H1 (cell line): ENCODE results near the gene BBLN. TPM values are rescaled to one million over a fixed set of nuclear protein-coding genes. Genes with fewer than 3 reads are reported as not detected.

Source experiments
- CTCF ChIA-PET: fragments of 300-600 bp; sonication (Branson Sonifier 250); formaldehyde crosslinking; loops from one replicate; lab custom pipeline; 2021; ENCODE audit not compliant: partially characterized antibody; lab: Charles Lee
- POLR2A ChIA-PET: fragments of 300-600 bp; sonication (Branson Sonifier 250); formaldehyde crosslinking; loops from one replicate; lab custom pipeline; 2021; ENCODE audit warnings: inconsistent platforms; ENCODE audit not compliant: partially characterized antibody; lab: Charles Lee
- DNase-seq, 2 experiments: peaks; one replicate each; pipeline versions ENCODE4 v3.0.0 to v3.0.0-alpha.2; 2010 to 2022; ENCODE audit warnings: low spot score in 2 of 2, low read depth in 1 of 2, mixed read lengths in 1 of 2
- FAIRE-seq: peaks from 2 replicates; lab custom pipeline; 2011; peaks lifted over from hg19 to GRCh38; lab: Jason Lieb, UNC
- H2AFZ ChIP-seq: 2 replicates; pipeline ENCODE4 v1.8.1; 2012; ENCODE audit warnings: low read length, inconsistent platforms
- H2AK5ac ChIP-seq: 2 replicates; pipeline ENCODE4 v1.6.1; 2013; ENCODE audit warnings: low read depth, low read length
- H2BK120ac ChIP-seq: replicated peaks from 2 replicates; pipeline ENCODE3; 2013; ENCODE audit warnings: low read depth, low read length, inconsistent platforms
- H2BK12ac ChIP-seq: 2 replicates; pipeline ENCODE4 v1.6.1; 2013; ENCODE audit warnings: low read depth, low read length
- H2BK15ac ChIP-seq: 2 replicates; pipeline ENCODE4 v1.6.1; 2013; ENCODE audit warnings: low read length
- H2BK20ac ChIP-seq: 2 replicates; pipeline ENCODE4 v1.6.1; 2013; ENCODE audit warnings: low read length
- H2BK5ac ChIP-seq: 2 replicates; pipeline ENCODE4 v1.6.1; 2013; ENCODE audit warnings: low read depth, low read length
- H3K14ac ChIP-seq: 2 replicates; pipeline ENCODE4 v1.6.1; 2013; ENCODE audit warnings: inconsistent platforms; ENCODE audit not compliant: insufficient read length
- H3K18ac ChIP-seq: 2 replicates; pipeline ENCODE4 v1.6.1; 2013; ENCODE audit warnings: low read length; ENCODE audit errors: extremely low read depth
- H3K23ac ChIP-seq: 2 replicates; pipeline ENCODE4 v1.6.1; 2013; ENCODE audit warnings: inconsistent platforms; ENCODE audit not compliant: insufficient read length
- H3K23me2 ChIP-seq: 2 replicates; pipeline ENCODE4 v1.6.1; 2013; ENCODE audit warnings: low read depth, low read length
- H3K27ac ChIP-seq: 2 replicates; pipeline ENCODE4 v1.6.1; 2011; ENCODE audit warnings: low read depth, low read length, inconsistent platforms
- H3K27me3 ChIP-seq, 4 experiments: replicated peaks in 1 of 4; 1 replicate in 1 of 4; 2 replicates in 3 of 4; pipeline versions ENCODE4 v1.6.1 to v1.8.1; 2011 to 2013; ENCODE audit warnings: low read length in 3 of 4, mild to moderate bottlenecking in 3 of 4, inconsistent platforms in 2 of 4, mixed read lengths in 2 of 4, moderate library complexity in 1 of 4; ENCODE audit not compliant: control insufficient read depth in 3 of 4, insufficient read depth in 3 of 4; ENCODE audit errors: extremely low read depth in 1 of 4
- H3K36me3 ChIP-seq, 4 experiments: 2 replicates each; pipeline versions ENCODE4 v1.6.1 to v1.8.1; 2011 to 2013; ENCODE audit warnings: mild to moderate bottlenecking in 4 of 4, low read length in 3 of 4, moderate library complexity in 2 of 4, control low read depth in 1 of 4, inconsistent platforms in 1 of 4; ENCODE audit not compliant: insufficient read depth in 4 of 4, control insufficient read depth in 2 of 4
- H3K4ac ChIP-seq: replicated peaks from 2 replicates; pipeline ENCODE3; 2013; ENCODE audit warnings: low read length, low read depth, mixed read lengths, inconsistent platforms; ENCODE audit not compliant: insufficient read length
- H3K4me1 ChIP-seq, 4 experiments: replicated peaks in 1 of 4; 1 replicate in 1 of 4; 2 replicates in 3 of 4; pipeline versions ENCODE4 v1.6.1 to v1.8.1; 2011 to 2013; ENCODE audit warnings: low read length in 3 of 4, inconsistent platforms in 2 of 4, mixed read lengths in 1 of 4; ENCODE audit not compliant: insufficient read depth in 4 of 4, control insufficient read depth in 3 of 4
- H3K4me2 ChIP-seq, 2 experiments: 2 replicates each; pipeline versions ENCODE4 v1.6.1 to v1.8.1; 2011 to 2013; ENCODE audit warnings: low read depth in 2 of 2, low read length in 2 of 2, control low read depth in 1 of 2, inconsistent platforms in 1 of 2, mild to moderate bottlenecking in 1 of 2; ENCODE audit not compliant: insufficient read depth in 1 of 2
- H3K4me3 ChIP-seq, 4 experiments: fragments of 200-600, 300-600 bp in 1 of 4; sonication (generic), shearing (Covaris generic), sonication (Bioruptor Twin) in 1 of 4; 2 replicates each; pipeline versions ENCODE4 v1.5.1 to v1.8.1; 2011 to 2016; ENCODE audit warnings: low read length in 4 of 4, low read depth in 3 of 4, control low read depth in 2 of 4, inconsistent platforms in 2 of 4, mild to moderate bottlenecking in 2 of 4, mixed read lengths in 1 of 4, moderate library complexity in 1 of 4; ENCODE audit not compliant: insufficient read depth in 2 of 4; ENCODE audit errors: extremely low read depth in 1 of 4
- H3K56ac ChIP-seq: replicated peaks from 2 replicates; pipeline ENCODE3; 2013; ENCODE audit warnings: low read depth, mild to moderate bottlenecking, mixed read lengths, low read length, inconsistent platforms; ENCODE audit not compliant: insufficient read length
- H3K79me1 ChIP-seq: 2 replicates; pipeline ENCODE4 v1.6.1; 2013; ENCODE audit warnings: low read depth, low read length, control low read depth
- H3K79me2 ChIP-seq, 2 experiments: 2 replicates each; pipeline versions ENCODE4 v1.6.1 to v1.8.1; 2012 to 2013; ENCODE audit warnings: low read length in 2 of 2, mild to moderate bottlenecking in 2 of 2, inconsistent platforms in 1 of 2; ENCODE audit not compliant: insufficient read depth in 2 of 2, control insufficient read depth in 1 of 2
- H3K9ac ChIP-seq, 4 experiments: replicated peaks in 1 of 4; 1 replicate in 1 of 4; 2 replicates in 3 of 4; pipeline versions ENCODE4 v1.6.1 to v1.8.1; 2011 to 2013; ENCODE audit warnings: low read depth in 3 of 4, low read length in 3 of 4, control low read depth in 2 of 4, mild to moderate bottlenecking in 2 of 4, moderate library complexity in 2 of 4, inconsistent platforms in 1 of 4; ENCODE audit errors: extremely low read depth in 1 of 4
- H3K9me3 ChIP-seq, 2 experiments: 2 replicates each; pipeline versions ENCODE4 v1.6.1 to v1.8.1; 2012 to 2013; ENCODE audit warnings: mild to moderate bottlenecking in 2 of 2, moderate library complexity in 2 of 2, control low read depth in 1 of 2, inconsistent platforms in 1 of 2, low read depth in 1 of 2, low read length in 1 of 2, mixed read lengths in 1 of 2; ENCODE audit not compliant: insufficient read depth in 2 of 2
- H4K20me1 ChIP-seq, 2 experiments: replicated peaks in 1 of 2; 2 replicates each; pipeline versions ENCODE3 to v1.8.1; 2011 to 2013; ENCODE audit warnings: inconsistent platforms in 2 of 2, low read length in 2 of 2, mild to moderate bottlenecking in 1 of 2; ENCODE audit not compliant: insufficient read depth in 2 of 2, control insufficient read depth in 1 of 2
- H4K5ac ChIP-seq: 2 replicates; pipeline ENCODE4 v1.6.1; 2013; ENCODE audit warnings: low read length, low read depth, mixed read lengths, inconsistent platforms; ENCODE audit not compliant: insufficient read length
- H4K8ac ChIP-seq: 2 replicates; pipeline ENCODE4 v1.8.0; 2013; ENCODE audit warnings: mild to moderate bottlenecking, moderate library complexity, low read length, inconsistent platforms; ENCODE audit not compliant: insufficient read depth; ENCODE audit errors: extremely low read depth
- H4K91ac ChIP-seq: replicated peaks from 2 replicates; pipeline ENCODE3; 2013; ENCODE audit warnings: low read length, mixed read lengths, inconsistent platforms; ENCODE audit not compliant: insufficient read length
- CBX8 ChIP-seq: fragments of 300-800, 300-1000 bp; sonication (generic); IDR thresholded peaks from 2 replicates; pipeline ENCODE4 v1.7.1; 2016; ENCODE audit warnings: low read depth, low read length, borderline replicate concordance
- CEBPB ChIP-seq: IDR thresholded peaks from 2 replicates; pipeline ENCODE4 v1.6.1; 2012; ENCODE audit warnings: low read depth, low read length
- EGR1 ChIP-seq: IDR thresholded peaks from 2 replicates; pipeline ENCODE4 v1.6.1; 2011; ENCODE audit warnings: low read depth, low read length, borderline replicate concordance
- GTF2F1 ChIP-seq: IDR thresholded peaks from 2 replicates; pipeline ENCODE4 v1.6.1; 2012; ENCODE audit warnings: low read depth, low read length, improper control_type of control experiment, borderline replicate concordance
- KDM5A ChIP-seq: fragments of 200-600 bp; IDR thresholded peaks from 2 replicates; pipeline ENCODE4 v1.7.1; 2012; ENCODE audit warnings: mild to moderate bottlenecking, low read length, inconsistent platforms, mixed read lengths
- MAX ChIP-seq: IDR thresholded peaks from 2 replicates; pipeline ENCODE4 v1.6.1; 2012; ENCODE audit warnings: inconsistent platforms
- RAD21 ChIP-seq, 2 experiments: IDR thresholded peaks in 1 of 2; conservative IDR thresholded peaks in 1 of 2; 2 replicates each; pipeline ENCODE4 v1.6.1; 2011; ENCODE audit warnings: low read depth in 2 of 2, low read length in 2 of 2, improper control_type of control experiment in 1 of 2, inconsistent platforms in 1 of 2, mild to moderate bottlenecking in 1 of 2, moderate library complexity in 1 of 2
- RNF2 ChIP-seq: fragments of 200-900, 300-1000 bp; sonication (generic); IDR thresholded peaks from 2 replicates; pipeline ENCODE4 v1.7.1; 2016; ENCODE audit warnings: borderline replicate concordance, low read depth, mild to moderate bottlenecking, antibody characterized with exemption, low read length; ENCODE audit not compliant: poor library complexity, severe bottlenecking; ENCODE audit errors: missing control alignments
- SIRT6 ChIP-seq: IDR thresholded peaks from one replicate; pipeline ENCODE4 v1.7.1; 2012; ENCODE audit warnings: low read length, inconsistent platforms
- TBP ChIP-seq: IDR thresholded peaks from 2 replicates; pipeline ENCODE4 v1.6.1; 2011; ENCODE audit warnings: low read depth, low read length, improper control_type of control experiment
- WGBS, 2 experiments: shearing (Covaris generic) in 1 of 2; methylation state at CpG; one replicate each; pipeline versions ENCODE4 v1.1.6 to v1.1.7; 2013 to 2015; ENCODE audit warnings: low lambda C conversion rate in 2 of 2, mixed read lengths in 2 of 2, inconsistent platforms in 1 of 2, low coverage in 1 of 2, missing lambda C conversion rate in 1 of 2; ENCODE audit not compliant: insufficient replicate concordance in 2 of 2, insufficient coverage in 1 of 2, insufficient read length in 1 of 2; ENCODE audit errors: extremely low coverage in 1 of 2, missing lambda C conversion rate in 1 of 2; 5-methylcytosine and 5-hydroxymethylcytosine counted together
- polyA plus RNA-seq, 7 experiments: library from polyadenylated mRNA; depleted of rRNA in 3 of 7; stranded (reverse) in 5 of 7; unstranded in 2 of 7; fragments of >200 nt in 5 of 7; fragments of 200-250 nt in 2 of 7; gene quantifications; 1 replicate in 5 of 7; 2 replicates in 1 of 7; 4 replicates in 1 of 7; pipeline versions ENCODE4 v1.2.1 to v1.2.3, GENCODE V29; 2011 to 2013; ENCODE audit warnings: missing spikeins in 2 of 7, mixed read lengths in 2 of 7
- total RNA-seq: library from RNA; stranded (reverse); fragmentation: NEBNext Ultra II Directional; extraction: Animal tissue kit (Norgen Biotek cat#: 25700); gene quantifications from 2 replicates; pipeline ENCODE4 v1.2.1, GENCODE V29; 2021

BBLN gene
- total and polyA plus RNA-seq, 2 of the 8 experiments (the other 6 are each of a cell fraction or from before 2014, with no cell fraction given): 63.1 to 164 TPM

- 94% methylated on average over 16 of the region's 16 CpGs; no CpG with 5 or more reads in 1 of the 2 experiments for WGBS, 2 experiments
- CTCF ChIA-PET: interaction anchor here (0.5 to 9.1 kb wide), 18 partner anchors 9 to 195 kb away, joined by 3 to 114 read pairs (median 9); partner anchors contain the start of genes NAIF1, PTGES2 and SLC25A25
- H3K4ac ChIP-seq: no peak overlapping the region
- no peak overlapping the region for H2BK12ac ChIP-seq
- H3K79me1 ChIP-seq: no peaks in the 10 kb centered on the region
- H4K91ac ChIP-seq: no peak overlapping the region
- POLR2A ChIA-PET: interaction anchor here (0.6 to 5.9 kb wide), 6 partner anchors 10 to 547 kb away, joined by 3 to 119 read pairs (median 4); partner anchors contain the start of genes NAIF1 and PTGES2
- H3K4me3 ChIP-seq: no peak overlapping the region
- H2BK15ac ChIP-seq: no peak overlapping the region
- H4K20me1 ChIP-seq: peaks cover 3 to 13% of the 10 kb centered on the region in 2 experiments
- no peak overlapping the region for H4K5ac ChIP-seq
- no peak for DNase-seq
- no peak overlapping the region for H2BK5ac ChIP-seq
- no peak overlapping the region for H3K18ac ChIP-seq
- no peak for FAIRE-seq
- H3K79me2 ChIP-seq: no peaks in the 10 kb centered on the region
- H2AFZ ChIP-seq: no peak overlapping the region
- no peaks in the 10 kb centered on the region for H3K9me3 ChIP-seq
- no peak overlapping the region for H3K27ac ChIP-seq
- no peaks in the 10 kb centered on the region for H3K27me3 ChIP-seq
- H3K9ac ChIP-seq: no peak overlapping the region
- H3K56ac ChIP-seq: no peak overlapping the region
- H4K8ac ChIP-seq: no peak overlapping the region
- peaks cover 0 to 4% (median under 1%) of the 10 kb centered on the region in 4 experiments; a peak in 3 of 7 replicates for H3K4me1 ChIP-seq
- H3K36me3 ChIP-seq: peaks cover 0 to 7% (median 1%) of the 10 kb centered on the region in 4 experiments; a peak in 4 of 8 replicates
- H2AK5ac ChIP-seq: no peak overlapping the region
- H3K23ac ChIP-seq: no peak overlapping the region
- H3K4me2 ChIP-seq: no peak overlapping the region
- no peak overlapping the region for H3K14ac ChIP-seq
- no peak overlapping the region for H2BK120ac ChIP-seq
- H2BK20ac ChIP-seq: no peak overlapping the region
- H3K23me2 ChIP-seq: no peaks in the 10 kb centered on the region
- TF ChIP-seq RNF2 (no peak), GTF2F1 (no peak), CBX8 (no peak), EGR1 (no peak), RAD21 (IDR thresholded peaks at IDR 0.05 in 1 of 2, conservative IDR thresholded peaks at IDR 0.05 in 1 of 2; ENCODE audit: low read depth in 2 of 2, low read length in 2 of 2) (no peak), CEBPB (no peak), KDM5A (no peak), SIRT6 (no peak), TBP (no peak), MAX (no peak)
Observed at GRCh38 chr9:128116104-128117083, 43.7 kb upstream of the BBLN start.
